IMR-90 (cell line): Measurements from ENCODE around the gene RIIAD1. TPM values are rescaled to one million over a fixed set of nuclear protein-coding genes. Genes with fewer than 3 reads are reported as not detected.

ENCODE experiments used
- ATAC-seq: fragments of 200-7000 bp; cut with Tn5 transposase; 2 replicates; pipeline ENCODE4 v1.9.1; 2020; ENCODE audit warnings: low read depth, mild to moderate bottlenecking, moderate library complexity
- BruUV-seq: library from RNA; stranded (reverse); fragments of 400-500 nt; replicated peaks from 2 replicates; lab custom pipeline; 2021; lab: Mats Ljungman, UMichigan
- CTCF ChIA-PET: fragments of 300-600 bp; formaldehyde crosslinking; extraction: SDS; loops from one replicate; lab custom pipeline; 2021; ENCODE audit warnings: antibody characterized with exemption; lab: Yijun Ruan, JAX
- POLR2A ChIA-PET: fragments of 300-600 bp; sonication (Branson Sonifier 250); formaldehyde crosslinking; loops from one replicate; lab custom pipeline; 2022; ENCODE audit warnings: antibody characterized with exemption; ENCODE audit not compliant: unreplicated experiment; lab: Charles Lee
- DNase-seq: peaks from one replicate; pipeline ENCODE4 v3.0.0; 2013
- H2AFZ ChIP-seq: replicated peaks from 2 replicates; pipeline ENCODE3; 2013; ENCODE audit warnings: low read length, mild to moderate bottlenecking; ENCODE audit not compliant: poor library complexity
- H2AK5ac ChIP-seq: 2 replicates; pipeline ENCODE4 v1.6.1; 2013; ENCODE audit warnings: low read depth, low read length, inconsistent platforms
- H2AK9ac ChIP-seq: replicated peaks from 2 replicates; pipeline ENCODE3; 2013; ENCODE audit warnings: mild to moderate bottlenecking, low read depth, low read length, moderate library complexity; ENCODE audit not compliant: poor library complexity
- H2BK120ac ChIP-seq: 2 replicates; pipeline ENCODE4 v1.6.1; 2013; ENCODE audit warnings: low read depth, low read length, inconsistent platforms
- H2BK15ac ChIP-seq: 3 replicates; pipeline ENCODE4 v1.6.1; 2013; ENCODE audit warnings: low read depth, low read length, inconsistent platforms
- H2BK20ac ChIP-seq: 2 replicates; pipeline ENCODE4 v1.6.1; 2013; ENCODE audit warnings: low read depth, mild to moderate bottlenecking, inconsistent platforms, low read length, moderate library complexity
- H2BK5ac ChIP-seq: 2 replicates; pipeline ENCODE4 v1.6.1; 2013; ENCODE audit warnings: mild to moderate bottlenecking, low read depth, low read length, inconsistent platforms; ENCODE audit not compliant: poor library complexity, severe bottlenecking
- H3K14ac ChIP-seq: replicated peaks from 2 replicates; pipeline ENCODE4 v1.6.1; 2013; ENCODE audit warnings: low read depth, low read length, inconsistent platforms
- H3K18ac ChIP-seq: 2 replicates; pipeline ENCODE4 v1.6.1; 2013; ENCODE audit warnings: low read depth, low read length, control low read depth
- H3K23ac ChIP-seq: 2 replicates; pipeline ENCODE4 v1.6.1; 2013; ENCODE audit warnings: low read depth, low read length, inconsistent platforms
- H3K27ac ChIP-seq: 2 replicates; pipeline ENCODE4 v1.5.1; 2013; ENCODE audit warnings: mild to moderate bottlenecking, control low read depth, low read length; ENCODE audit not compliant: insufficient read depth
- H3K27me3 ChIP-seq: 2 replicates; pipeline ENCODE4 v1.6.1; 2013; ENCODE audit warnings: low read length; ENCODE audit not compliant: control insufficient read depth, insufficient read depth
- H3K36me3 ChIP-seq: 2 replicates; pipeline ENCODE4 v1.6.1; 2013; ENCODE audit warnings: low read length, mixed read lengths; ENCODE audit not compliant: control insufficient read depth, insufficient read depth
- H3K4ac ChIP-seq: 2 replicates; pipeline ENCODE4 v1.6.1; 2013; ENCODE audit warnings: low read depth, low read length, inconsistent platforms
- H3K4me1 ChIP-seq: 2 replicates; pipeline ENCODE4 v1.6.1; 2013; ENCODE audit warnings: low read length, mixed read lengths; ENCODE audit not compliant: control insufficient read depth, insufficient read depth
- H3K4me2 ChIP-seq: 2 replicates; pipeline ENCODE4 v1.6.1; 2013; ENCODE audit warnings: low read depth, mild to moderate bottlenecking, control low read depth, low read length, moderate library complexity
- H3K4me3 ChIP-seq: 2 replicates; pipeline ENCODE4 v1.5.1; 2013; ENCODE audit warnings: low read depth, mild to moderate bottlenecking, control low read depth, low read length, moderate library complexity; ENCODE audit not compliant: insufficient read depth
- H3K56ac ChIP-seq: 2 replicates; pipeline ENCODE4 v1.6.1; 2013; ENCODE audit warnings: low read length, inconsistent platforms; ENCODE audit not compliant: insufficient read depth; ENCODE audit errors: extremely low read depth
- H3K79me1 ChIP-seq, 2 experiments: 2 replicates each; pipeline ENCODE4 v1.6.1; 2013; ENCODE audit warnings: low read length in 2 of 2, inconsistent platforms in 1 of 2, low read depth in 1 of 2
- H3K9ac ChIP-seq: 2 replicates; pipeline ENCODE4 v1.6.1; 2013; ENCODE audit warnings: low read depth, low read length, control low read depth
- H3K9me1 ChIP-seq: 2 replicates; pipeline ENCODE4 v1.6.1; 2013; ENCODE audit warnings: low read length, inconsistent platforms; ENCODE audit not compliant: insufficient read depth
- H3K9me3 ChIP-seq: 2 replicates; pipeline ENCODE4 v1.6.1; 2013; ENCODE audit warnings: low read length; ENCODE audit not compliant: control insufficient read depth, insufficient read depth
- H4K20me1 ChIP-seq: 2 replicates; pipeline ENCODE4 v1.6.1; 2013; ENCODE audit warnings: low read length, inconsistent platforms; ENCODE audit not compliant: insufficient read depth
- H4K5ac ChIP-seq: 2 replicates; pipeline ENCODE4 v1.6.1; 2013; ENCODE audit warnings: mild to moderate bottlenecking, low read depth, low read length, control low read depth
- H4K8ac ChIP-seq, 2 experiments: 2 replicates each; pipeline ENCODE4 v1.6.1; 2013; ENCODE audit warnings: low read depth in 2 of 2, low read length in 2 of 2, control low read depth in 1 of 2, inconsistent platforms in 1 of 2
- H4K91ac ChIP-seq: 2 replicates; pipeline ENCODE4 v1.6.1; 2013; ENCODE audit warnings: low read depth, low read length, inconsistent platforms; ENCODE audit not compliant: insufficient read depth
- BHLHE40 ChIP-seq: fragments of 150-350 bp; IDR thresholded peaks from 2 replicates; pipeline ENCODE4 v1.6.1; 2016; ENCODE audit warnings: mild to moderate bottlenecking, low read depth, low read length
- CEBPB ChIP-seq: IDR thresholded peaks from 2 replicates; pipeline ENCODE4 v1.6.1; 2012; ENCODE audit warnings: low read depth, low read length, improper control_type of control experiment
- CHD1 ChIP-seq: IDR thresholded peaks from 2 replicates; pipeline ENCODE4 v1.6.1; 2012; ENCODE audit warnings: low read depth, low read length, improper control_type of control experiment
- CTCF ChIP-seq: conservative IDR thresholded peaks from 2 replicates; pipeline ENCODE4 v1.5.1; 2012; ENCODE audit warnings: mild to moderate bottlenecking, low read depth, low read length, improper control_type of control experiment
- ELK1 ChIP-seq: fragments of 150-350 bp; IDR thresholded peaks from 2 replicates; pipeline ENCODE4 v1.6.1; 2016; ENCODE audit warnings: low read depth, mild to moderate bottlenecking, low read length, moderate library complexity, borderline replicate concordance
- FOS ChIP-seq: fragments of 150-350 bp; IDR thresholded peaks from 2 replicates; pipeline ENCODE4 v1.6.1; 2016; ENCODE audit warnings: low read depth, low read length
- MAFK ChIP-seq: IDR thresholded peaks from 2 replicates; pipeline ENCODE4 v1.6.1; 2012; ENCODE audit warnings: low read depth, low read length, improper control_type of control experiment
- MAZ ChIP-seq: IDR thresholded peaks from 2 replicates; pipeline ENCODE4 v1.6.1; 2012; ENCODE audit warnings: low read depth, mild to moderate bottlenecking, low read length, improper control_type of control experiment, moderate library complexity, borderline replicate concordance
- MXI1 ChIP-seq: IDR thresholded peaks from 2 replicates; pipeline ENCODE4 v1.6.1; 2012; ENCODE audit warnings: low read depth, mild to moderate bottlenecking, low read length, moderate library complexity, borderline replicate concordance
- NFE2L2 ChIP-seq: fragments of 150-350 bp; IDR thresholded peaks from 2 replicates; pipeline ENCODE4 v1.6.1; 2016; ENCODE audit warnings: low read depth, mild to moderate bottlenecking, low read length
- POLR2A ChIP-seq: IDR thresholded peaks from 2 replicates; pipeline ENCODE4 v1.6.1; 2012; ENCODE audit warnings: mild to moderate bottlenecking, low read depth, low read length
- RAD21 ChIP-seq: IDR thresholded peaks from 2 replicates; pipeline ENCODE4 v1.6.1; 2012; ENCODE audit warnings: low read length, improper control_type of control experiment
- RCOR1 ChIP-seq: IDR thresholded peaks from 2 replicates; pipeline ENCODE4 v1.6.1; 2012; ENCODE audit warnings: mild to moderate bottlenecking, low read length, improper control_type of control experiment; ENCODE audit not compliant: insufficient replicate concordance
- RFX5 ChIP-seq: IDR thresholded peaks from 2 replicates; pipeline ENCODE4 v1.8.0; 2012; ENCODE audit warnings: low read depth, mild to moderate bottlenecking, low read length, moderate library complexity
- SMC3 ChIP-seq: fragments of 150-350 bp; IDR thresholded peaks from 2 replicates; pipeline ENCODE4 v1.6.1; 2016; ENCODE audit warnings: low read depth, mild to moderate bottlenecking, antibody characterized with exemption, low read length, moderate library complexity
- USF2 ChIP-seq: fragments of 150-350 bp; IDR thresholded peaks from 2 replicates; pipeline ENCODE4 v1.6.1; 2017; ENCODE audit warnings: mild to moderate bottlenecking, antibody characterized with exemption, low read length, low read depth
- WGBS, 2 experiments: methylation state at CpG; one replicate each; pipeline versions ENCODE4 v1.1.5 to v1.1.7; 2013; ENCODE audit warnings: missing lambda C conversion rate in 2 of 2; ENCODE audit not compliant: insufficient read length in 1 of 2; ENCODE audit errors: extremely low coverage in 2 of 2; 5-methylcytosine and 5-hydroxymethylcytosine counted together
- dilution Hi-C: fragments of 300-500 bp; cut with HindIII; formaldehyde crosslinking; loops from one replicate; pipeline ENCODE4 v1.14.3; 2018; ENCODE audit warnings: low sequenced_read_pairs; ENCODE audit not compliant: unreplicated experiment
- in situ Hi-C: fragments of 300-500 bp; cut with MboI; formaldehyde crosslinking; loops from 3 replicates; pipeline ENCODE4 v1.14.3; 2019; ENCODE audit warnings: low sequenced_read_pairs, inconsistent platforms, mixed read lengths
- intact Hi-C: fragments of 100-400 bp; cut with micrococcal nuclease; formaldehyde crosslinking; loops from 2 replicates; pipeline ENCODE4 v1.10.0; 2022
- polyA plus RNA-seq, 3 experiments: library from polyadenylated mRNA; depleted of rRNA; stranded (reverse); fragments of >200 nt; gene quantifications; 2 replicates each; pipeline ENCODE4 v1.2.3, GENCODE V29; 2012; ENCODE audit warnings: low replicate concordance in 1 of 3
- total RNA-seq: library from RNA; depleted of rRNA; stranded (reverse); fragments of >200 nt; gene quantifications from 2 replicates; pipeline ENCODE4 v1.2.3, GENCODE V29; 2012

The RIIAD1 gene
- total and polyA plus RNA-seq, 2 of the 4 experiments (the other 2 are of a cell fraction): not detected

- Histone ChIP-seq H3K4me1 (no peaks in the 10 kb centered on the region), H4K91ac (no peak overlapping the region), H3K36me3 (peaks cover 15% of the 10 kb centered on the region), H3K9me3 (no peaks in the 10 kb centered on the region), H3K9ac (no peak overlapping the region), H2AFZ (no peak overlapping the region), H3K23ac (no peak overlapping the region), H2BK20ac (no peak overlapping the region), H4K5ac (no peak overlapping the region), H4K8ac (no peak overlapping the region), H2AK5ac (no peak overlapping the region), H3K27ac (no peak overlapping the region), H3K4me2 (no peak overlapping the region), H3K4ac (no peak overlapping the region), H2AK9ac (no peak overlapping the region), H3K9me1 (no peaks in the 10 kb centered on the region), H3K14ac (no peak overlapping the region), H3K27me3 (no peaks in the 10 kb centered on the region; the same call in 1 of the 2 replicates), H2BK15ac (no peak overlapping the region), H2BK120ac (no peak overlapping the region), H3K79me1 (no peaks in the 10 kb centered on the region), H3K56ac (no peak overlapping the region), H2BK5ac (no peak overlapping the region), H3K4me3 (no peak overlapping the region), H4K20me1 (no peaks in the 10 kb centered on the region; the same call in 1 of the 2 replicates), H3K18ac (no peak overlapping the region)
- ChIA-PET CTCF (no interaction called here), POLR2A (no interaction called here)
- ATAC-seq (no peak), DNase-seq (no peak)
- dilution Hi-C loops (no loop called here), intact Hi-C loops (no loop called here), in situ Hi-C loops (no loop called here)
- WGBS, 2 experiments: 88% methylated on average over 4 of the region's 17 CpGs; no CpG with 5 or more reads in 1 of the 2 experiments
- TF ChIP-seq ELK1: no peak
- no peak for TF ChIP-seq MXI1
- no peak for TF ChIP-seq SMC3
- TF ChIP-seq BHLHE40: no peak
- no peak for TF ChIP-seq RAD21
- no peak for TF ChIP-seq CTCF
- no peak for TF ChIP-seq CEBPB
- no peak for TF ChIP-seq RCOR1
- TF ChIP-seq NFE2L2: no peak
- no peak for TF ChIP-seq MAZ
- TF ChIP-seq USF2: no peak
- TF ChIP-seq RFX5: no peak
- no peak for TF ChIP-seq POLR2A
- TF ChIP-seq FOS: no peak
- no peak for TF ChIP-seq MAFK
- no peak for TF ChIP-seq CHD1
- BruUV-seq: no TSS peak
These were observed 17.5 kb upstream of the RIIAD1 start for GRCh38 chr1:151703813-151704212.
